Endodermal cell (in vitro differentiated cells): ENCODE results near the gene HDAC4. TPM values are rescaled to one million over a fixed set of nuclear protein-coding genes. Genes with fewer than 3 reads are reported as not detected.

ENCODE experiments used
- DNase-seq: peaks from one replicate; pipeline ENCODE4 v3.0.0-alpha.2; 2017
- H3K27ac ChIP-seq: 2 replicates; pipeline ENCODE4 v1.5.1; 2013; ENCODE audit warnings: mild to moderate bottlenecking, low read depth, low read length, moderate library complexity
- H3K27me3 ChIP-seq: 2 replicates; pipeline ENCODE4 v1.6.1; 2013; ENCODE audit warnings: mild to moderate bottlenecking, low read length, moderate library complexity; ENCODE audit not compliant: insufficient read depth, control insufficient read depth, poor library complexity, severe bottlenecking
- H3K36me3 ChIP-seq: 2 replicates; pipeline ENCODE4 v1.7.0; 2013; ENCODE audit warnings: mild to moderate bottlenecking, low read length, moderate library complexity; ENCODE audit not compliant: control insufficient read depth, insufficient read depth
- H3K4me1 ChIP-seq: one replicate; pipeline ENCODE4 v1.7.0; 2013; ENCODE audit warnings: low read length; ENCODE audit not compliant: control insufficient read depth, insufficient read depth
- H3K4me3 ChIP-seq: 2 replicates; pipeline ENCODE4 v1.5.1; 2013; ENCODE audit warnings: mild to moderate bottlenecking, low read length, moderate library complexity
- H3K9ac ChIP-seq: 2 replicates; pipeline ENCODE4 v1.6.1; 2013; ENCODE audit warnings: mild to moderate bottlenecking, low read length, moderate library complexity; ENCODE audit not compliant: poor library complexity, severe bottlenecking; ENCODE audit errors: extremely low read depth
- H3K9me3 ChIP-seq: 2 replicates; pipeline ENCODE4 v1.6.1; 2013; ENCODE audit warnings: mild to moderate bottlenecking, low read length, moderate library complexity; ENCODE audit not compliant: control insufficient read depth
- H3K27ac Mint-ChIP-seq: 2 replicates; pipeline ENCODE4 v1.8.0; 2020; ENCODE audit warnings: mixed read lengths
- H3K27me3 Mint-ChIP-seq: 2 replicates; pipeline ENCODE4 v1.8.0; 2021; ENCODE audit warnings: mild to moderate bottlenecking, mixed read lengths; ENCODE audit not compliant: insufficient read depth
- H3K36me3 Mint-ChIP-seq: 2 replicates; pipeline ENCODE4 v1.8.0; 2020; ENCODE audit warnings: low read depth, mixed read lengths
- H3K4me1 Mint-ChIP-seq: 2 replicates; pipeline ENCODE4 v1.8.0; 2020; ENCODE audit warnings: mixed read lengths
- H3K4me3 Mint-ChIP-seq: 2 replicates; pipeline ENCODE4 v1.8.0; 2020; ENCODE audit warnings: mild to moderate bottlenecking, moderate library complexity, mixed read lengths
- H3K9me3 Mint-ChIP-seq: 2 replicates; pipeline ENCODE4 v1.8.0; 2020; ENCODE audit warnings: mild to moderate bottlenecking, mixed read lengths
- CTCF ChIP-seq: fragments of 200-600 bp; sonication (generic); conservative IDR thresholded peaks from 2 replicates; pipeline ENCODE4 v1.5.0; 2021; ENCODE audit warnings: antibody characterized with exemption, mild to moderate bottlenecking
- WGBS, 2 experiments: methylation state at CpG; one replicate each; pipeline versions ENCODE4 v1.1.5 to v1.1.7; 2013; ENCODE audit warnings: missing lambda C conversion rate in 2 of 2, mixed read lengths in 1 of 2; ENCODE audit not compliant: insufficient coverage in 1 of 2, insufficient read length in 1 of 2; 5-methylcytosine and 5-hydroxymethylcytosine counted together
- total RNA-seq, 2 donors: library from RNA; stranded (reverse); fragmentation: NEBNext Ultra II Directional in 1 of 2; extraction: Animal tissue kit (Norgen Biotek cat#: 25700) in 1 of 2; gene quantifications; 2 replicates in 1 of 2; 3 replicates in 1 of 2; pipeline ENCODE4 v1.2.1, GENCODE V29; 2021

HDAC4 gene
- total RNA-seq, 2 donors from 2014 or later, result 45.7 to 51.2 TPM

GRCh38 chr2:239436669-239437335, 36.0 kb upstream of the HDAC4 start:
- peaks cover 23% of the 10 kb centered on the region for H3K27me3 ChIP-seq
- peaks cover 11% of the 10 kb centered on the region for H3K27me3 Mint-ChIP-seq
- no peak overlapping the region for H3K4me3 ChIP-seq
- peaks cover 4% of the 10 kb centered on the region for H3K9me3 Mint-ChIP-seq
- H3K36me3 Mint-ChIP-seq, result no peaks in the 10 kb centered on the region
- H3K9ac ChIP-seq, result no peak overlapping the region
- H3K4me1 Mint-ChIP-seq, result peaks cover 7% of the 10 kb centered on the region
- H3K4me3 Mint-ChIP-seq, result no peak overlapping the region
- TF ChIP-seq CTCF, result no peak
- 94% methylated on average over 2 of the region's 2 CpGs; no CpG with 5 or more reads in 1 of the 2 experiments for WGBS, 2 experiments
- H3K36me3 ChIP-seq, result no peaks in the 10 kb centered on the region
- no peak for DNase-seq
- no peak overlapping the region for H3K27ac ChIP-seq
- H3K4me1 ChIP-seq, result peaks cover 4% of the 10 kb centered on the region
- no peak overlapping the region for H3K27ac Mint-ChIP-seq
- H3K9me3 ChIP-seq, result no peaks in the 10 kb centered on the region

- H3K27ac Mint-ChIP-seq, result no peak overlapping the region
Measured at GRCh38 chr2:239436076-239436475, 35.3 kb upstream of the HDAC4 start.

GRCh38 chr2:239433777-239434403, 33.1 kb upstream of the HDAC4 start:
- H3K9me3 Mint-ChIP-seq, result peaks cover 4% of the 10 kb centered on the region
- WGBS, 2 experiments, result 86 to 87% methylated on average over 4 of the region's 4 CpGs
- peaks cover 6% of the 10 kb centered on the region for H3K27me3 Mint-ChIP-seq
- H3K4me1 Mint-ChIP-seq, result no peaks in the 10 kb centered on the region
- DNase-seq, result no peak
- H3K36me3 Mint-ChIP-seq, result no peaks in the 10 kb centered on the region
- Histone ChIP-seq H3K9ac (no peak overlapping the region), H3K9me3 (no peaks in the 10 kb centered on the region), H3K27me3 (peaks cover 4% of the 10 kb centered on the region), H3K4me1 (peaks cover 4% of the 10 kb centered on the region), H3K27ac (no peak overlapping the region), H3K36me3 (no peaks in the 10 kb centered on the region), H3K4me3 (no peak overlapping the region)
- H3K27ac Mint-ChIP-seq, result no peak overlapping the region
- TF ChIP-seq CTCF, result no peak
- no peak overlapping the region for H3K4me3 Mint-ChIP-seq

More at GRCh38 chr2:239436076-239436475, 35.3 kb upstream of the HDAC4 start:
- Histone ChIP-seq H3K4me1 (peaks cover 4% of the 10 kb centered on the region), H3K4me3 (no peak overlapping the region), H3K9ac (no peak overlapping the region), H3K27me3 (peaks cover 20% of the 10 kb centered on the region), H3K36me3 (no peaks in the 10 kb centered on the region), H3K27ac (no peak overlapping the region), H3K9me3 (no peaks in the 10 kb centered on the region)
- 65 to 81% methylated on average over 2 to 5 of the region's 5 CpGs for WGBS, 2 experiments
- no peak for TF ChIP-seq CTCF
- Mint-ChIP-seq H3K4me3 (no peak overlapping the region), H3K27me3 (peaks cover 11% of the 10 kb centered on the region), H3K9me3 (peaks cover 4% of the 10 kb centered on the region), H3K4me1 (peaks cover 7% of the 10 kb centered on the region), H3K36me3 (no peaks in the 10 kb centered on the region)
- peak; percentile 57 for DNase-seq
